K562 (cell line): ENCODE measurements around the gene CREG1. TPM values are rescaled to one million over a fixed set of nuclear protein-coding genes. Genes with fewer than 3 reads are reported as not detected.

ENCODE experiments used
- ADNP ChIP-seq: fragments of 200-800 bp; sonication (Bioruptor generic); IDR thresholded peaks from 2 replicates; pipeline ENCODE4 v1.6.1; 2016; ENCODE audit warnings: missing genetic modification characterization, missing compliant biosample characterization
- CEBPG ChIP-seq, 3 experiments: fragments of 200-800 bp in 1 of 3; sonication (Bioruptor generic) in 1 of 3; sonication (generic) in 1 of 3; formaldehyde crosslinking in 1 of 3; IDR thresholded peaks in 2 of 3; conservative IDR thresholded peaks in 1 of 3; 2 replicates each; pipeline versions ENCODE4 v1.6.1 to v1.8.0; 2016 to 2022; ENCODE audit warnings: missing compliant biosample characterization in 2 of 3, missing genetic modification characterization in 2 of 3, mild to moderate bottlenecking in 1 of 3, missing genetic modification reagents in 1 of 3
- DACH1 ChIP-seq: fragments of 450-650 bp; IDR thresholded peaks from 2 replicates; pipeline ENCODE4 v1.6.1; 2018; ENCODE audit not compliant: partially characterized antibody
- GABPB2 ChIP-seq: fragments of 250-450 bp; sonication (Bioruptor Pico); conservative IDR thresholded peaks from 2 replicates; pipeline ENCODE4 v1.5.1; 2021; ENCODE audit warnings: mild to moderate bottlenecking
- ILK ChIP-seq: fragments of 450-650 bp; IDR thresholded peaks from 2 replicates; pipeline ENCODE4 v1.6.1; 2016; ENCODE audit warnings: missing genetic modification characterization, low read depth, mild to moderate bottlenecking, missing compliant biosample characterization, moderate library complexity, borderline replicate concordance
- MYNN ChIP-seq, 2 experiments: sonication (generic); formaldehyde crosslinking in 1 of 2; IDR thresholded peaks; 2 replicates each; pipeline versions ENCODE4 v1.5.0 to v1.6.1; 2016 to 2020; ENCODE audit warnings: antibody characterized with exemption in 1 of 2, missing genetic modification reagents in 1 of 2
- SMAD3 ChIP-seq: fragments of 450-650 bp; formaldehyde crosslinking; conservative IDR thresholded peaks from 2 replicates; pipeline ENCODE4 v1.4.0; 2020; ENCODE audit warnings: mild to moderate bottlenecking
- TAF9B ChIP-seq: fragments of 450-650 bp; IDR thresholded peaks from 2 replicates; pipeline ENCODE4 v1.6.1; 2018; ENCODE audit warnings: mild to moderate bottlenecking; ENCODE audit not compliant: partially characterized antibody
- TRIM24 ChIP-seq, 2 experiments: fragments of 450-650 bp; IDR thresholded peaks; 2 replicates each; pipeline ENCODE4 v1.6.1; 2016
- ZFP1 ChIP-seq: fragments of 450-650 bp; formaldehyde crosslinking; IDR thresholded peaks from 2 replicates; pipeline ENCODE4 v1.4.0; 2020; ENCODE audit warnings: mild to moderate bottlenecking, mixed read lengths
- ZNF263 ChIP-seq: sonication (generic); formaldehyde crosslinking; IDR thresholded peaks from 2 replicates; pipeline ENCODE4 v1.8.0; 2022; ENCODE audit warnings: mild to moderate bottlenecking, missing genetic modification reagents, borderline replicate concordance
- ZNF766 ChIP-seq: fragments of 200-800 bp; sonication (Bioruptor generic); conservative IDR thresholded peaks from 2 replicates; pipeline ENCODE4 v1.6.1; 2016; ENCODE audit warnings: missing genetic modification characterization, missing compliant biosample characterization
- polyA plus RNA-seq, 8 experiments: library from polyadenylated mRNA; depleted of rRNA in 4 of 8; stranded (reverse) in 5 of 8; unstranded in 3 of 8; fragments of >200 nt; fragmentation: Nextera tagmentation in 2 of 8; fragmentation: Illumina TruSeq in 1 of 8; extraction: Ambion mirVana in 2 of 8; extraction: Trizol in 1 of 8; gene quantifications; 2 replicates each; pipeline versions ENCODE4 v1.2.1 to v1.2.3, GENCODE V29; 2011 to 2014; ENCODE audit warnings: inconsistent platforms in 1 of 8, missing spikeins in 1 of 8
- total RNA-seq, 7 experiments: library from RNA; depleted of rRNA in 6 of 7; stranded (reverse); fragments of >200 nt in 6 of 7; fragmentation: Illumina TruSeq in 2 of 7; extraction: Trizol in 2 of 7; gene quantifications; 2 replicates each; pipeline versions ENCODE4 v1.2.1 to v1.2.3, GENCODE V29; 2011 to 2021; ENCODE audit warnings: low replicate concordance in 1 of 7
- TF ChIP-seq, protein P1 (sequence below): fragments of 250-450 bp; sonication (Bioruptor Pico); IDR thresholded peaks from 2 replicates; pipeline ENCODE4 v1.4.0; 2020; ENCODE audit warnings: mild to moderate bottlenecking
- TF ChIP-seq, protein P2 (sequence below), 3 experiments: fragments of 200-800 bp in 1 of 3; fragments of 250-450 bp in 1 of 3; fragments of 450-650 bp in 1 of 3; sonication (Bioruptor Pico) in 1 of 3; sonication (Bioruptor generic) in 1 of 3; formaldehyde crosslinking in 1 of 3; IDR thresholded peaks; 2 replicates each; pipeline versions ENCODE4 v1.6.1 to v1.8.0; 2016 to 2022; ENCODE audit warnings: mild to moderate bottlenecking in 2 of 3, missing genetic modification characterization in 2 of 3, missing compliant biosample characterization in 1 of 3, moderate library complexity in 1 of 3
- TF ChIP-seq, protein P3 (sequence below): fragments of 450-650 bp; formaldehyde crosslinking; IDR thresholded peaks from 2 replicates; pipeline ENCODE4 v1.4.0; 2020; ENCODE audit warnings: mild to moderate bottlenecking, mixed read lengths
- TF ChIP-seq, protein P4 (sequence below): sonication (generic); formaldehyde crosslinking; IDR thresholded peaks from 2 replicates; pipeline ENCODE4 v1.4.0; 2020; ENCODE audit warnings: mild to moderate bottlenecking, missing genetic modification reagents

Gene CREG1
- total and polyA plus RNA-seq, 9 of the 15 experiments (the other 6 are each of a cell fraction or from before 2014, with no cell fraction given): 45.7 to 272 (median 161) TPM

DNA sequence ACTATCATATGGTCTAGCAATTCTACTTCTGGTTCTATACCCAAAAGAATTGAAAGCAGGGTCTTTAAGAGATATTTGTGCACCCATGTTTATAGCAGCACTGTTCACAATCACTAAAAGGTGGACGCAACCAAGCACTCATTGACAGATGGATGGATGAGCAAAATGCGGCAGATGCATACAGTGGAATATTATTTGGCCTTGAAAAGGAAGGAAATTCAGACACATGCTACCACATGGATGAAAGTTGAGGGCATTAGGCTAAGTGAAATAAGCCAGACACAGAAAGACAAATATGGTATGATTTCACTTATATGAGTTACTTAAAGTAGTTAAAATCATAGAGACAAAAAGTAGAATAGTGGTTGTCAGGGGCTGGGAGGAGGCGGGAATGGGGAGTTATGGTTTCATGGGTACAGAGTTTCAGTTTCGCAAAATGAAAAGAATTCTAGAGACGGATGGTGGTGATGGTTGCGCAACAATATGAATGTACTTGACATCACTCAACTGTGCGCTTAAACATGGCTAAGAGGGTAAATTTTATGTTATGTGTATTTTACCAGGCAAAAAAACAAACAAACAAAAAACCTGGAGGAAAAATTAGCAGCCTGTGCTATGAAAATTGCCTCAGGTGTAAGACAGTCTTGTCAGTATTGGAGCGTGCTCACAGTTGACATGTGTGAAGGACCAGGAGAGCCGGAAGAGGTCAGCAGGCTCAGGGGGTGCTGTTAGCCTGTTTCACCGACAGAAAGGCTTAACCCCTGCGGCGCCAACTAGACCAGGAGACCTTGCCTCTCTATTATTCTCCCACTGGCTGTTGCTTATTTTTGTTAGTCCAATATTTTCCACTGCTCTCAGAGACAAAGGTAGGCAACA lies 61.7 kb downstream of the CREG1 start (continued):
- TF ChIP-seq, protein P1, sequence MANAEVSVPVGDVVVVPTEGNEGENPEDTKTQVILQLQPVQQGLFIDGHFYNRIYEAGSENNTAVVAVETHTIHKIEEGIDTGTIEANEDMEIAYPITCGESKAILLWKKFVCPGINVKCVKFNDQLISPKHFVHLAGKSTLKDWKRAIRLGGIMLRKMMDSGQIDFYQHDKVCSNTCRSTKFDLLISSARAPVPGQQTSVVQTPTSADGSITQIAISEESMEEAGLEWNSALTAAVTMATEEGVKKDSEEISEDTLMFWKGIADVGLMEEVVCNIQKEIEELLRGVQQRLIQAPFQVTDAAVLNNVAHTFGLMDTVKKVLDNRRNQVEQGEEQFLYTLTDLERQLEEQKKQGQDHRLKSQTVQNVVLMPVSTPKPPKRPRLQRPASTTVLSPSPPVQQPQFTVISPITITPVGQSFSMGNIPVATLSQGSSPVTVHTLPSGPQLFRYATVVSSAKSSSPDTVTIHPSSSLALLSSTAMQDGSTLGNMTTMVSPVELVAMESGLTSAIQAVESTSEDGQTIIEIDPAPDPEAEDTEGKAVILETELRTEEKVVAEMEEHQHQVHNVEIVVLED (CRISPR knock-in tag): no peak
- no peak for TF ChIP-seq MYNN (IDR thresholded peaks at IDR 0.05)
- TF ChIP-seq MYNN (CRISPR knock-in tag; IDR thresholded peaks at IDR 0.05): no peak
- TF ChIP-seq CEBPG (CRISPR knock-in tag; IDR thresholded peaks at IDR 0.05): peak; percentile 89
- TF ChIP-seq CEBPG (tag; conservative IDR thresholded peaks at IDR 0.05 in 1 of 2, IDR thresholded peaks at IDR 0.05 in 1 of 2): peak; percentile 95 to 100
- TF ChIP-seq, protein P2, sequence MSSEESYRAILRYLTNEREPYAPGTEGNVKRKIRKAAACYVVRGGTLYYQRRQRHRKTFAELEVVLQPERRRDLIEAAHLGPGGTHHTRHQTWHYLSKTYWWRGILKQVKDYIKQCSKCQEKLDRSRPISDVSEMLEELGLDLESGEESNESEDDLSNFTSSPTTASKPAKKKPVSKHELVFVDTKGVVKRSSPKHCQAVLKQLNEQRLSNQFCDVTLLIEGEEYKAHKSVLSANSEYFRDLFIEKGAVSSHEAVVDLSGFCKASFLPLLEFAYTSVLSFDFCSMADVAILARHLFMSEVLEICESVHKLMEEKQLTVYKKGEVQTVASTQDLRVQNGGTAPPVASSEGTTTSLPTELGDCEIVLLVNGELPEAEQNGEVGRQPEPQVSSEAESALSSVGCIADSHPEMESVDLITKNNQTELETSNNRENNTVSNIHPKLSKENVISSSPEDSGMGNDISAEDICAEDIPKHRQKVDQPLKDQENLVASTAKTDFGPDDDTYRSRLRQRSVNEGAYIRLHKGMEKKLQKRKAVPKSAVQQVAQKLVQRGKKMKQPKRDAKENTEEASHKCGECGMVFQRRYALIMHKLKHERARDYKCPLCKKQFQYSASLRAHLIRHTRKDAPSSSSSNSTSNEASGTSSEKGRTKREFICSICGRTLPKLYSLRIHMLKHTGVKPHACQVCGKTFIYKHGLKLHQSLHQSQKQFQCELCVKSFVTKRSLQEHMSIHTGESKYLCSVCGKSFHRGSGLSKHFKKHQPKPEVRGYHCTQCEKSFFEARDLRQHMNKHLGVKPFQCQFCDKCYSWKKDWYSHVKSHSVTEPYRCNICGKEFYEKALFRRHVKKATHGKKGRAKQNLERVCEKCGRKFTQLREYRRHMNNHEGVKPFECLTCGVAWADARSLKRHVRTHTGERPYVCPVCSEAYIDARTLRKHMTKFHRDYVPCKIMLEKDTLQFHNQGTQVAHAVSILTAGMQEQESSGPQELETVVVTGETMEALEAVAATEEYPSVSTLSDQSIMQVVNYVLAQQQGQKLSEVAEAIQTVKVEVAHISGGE (CRISPR knock-in tag; IDR thresholded peaks at IDR 0.05): 0 out of 6 replicates have a peak, but pooled peaks of 1 of the 3 experiments have one; percentile 28
- no peak for TF ChIP-seq GABPB2 (CRISPR knock-in tag)
- TF ChIP-seq ILK (tag): no peak
- TF ChIP-seq DACH1: peak; percentile 26
- no peak for TF ChIP-seq ZNF263 (CRISPR knock-in tag)
- TF ChIP-seq, protein P3, sequence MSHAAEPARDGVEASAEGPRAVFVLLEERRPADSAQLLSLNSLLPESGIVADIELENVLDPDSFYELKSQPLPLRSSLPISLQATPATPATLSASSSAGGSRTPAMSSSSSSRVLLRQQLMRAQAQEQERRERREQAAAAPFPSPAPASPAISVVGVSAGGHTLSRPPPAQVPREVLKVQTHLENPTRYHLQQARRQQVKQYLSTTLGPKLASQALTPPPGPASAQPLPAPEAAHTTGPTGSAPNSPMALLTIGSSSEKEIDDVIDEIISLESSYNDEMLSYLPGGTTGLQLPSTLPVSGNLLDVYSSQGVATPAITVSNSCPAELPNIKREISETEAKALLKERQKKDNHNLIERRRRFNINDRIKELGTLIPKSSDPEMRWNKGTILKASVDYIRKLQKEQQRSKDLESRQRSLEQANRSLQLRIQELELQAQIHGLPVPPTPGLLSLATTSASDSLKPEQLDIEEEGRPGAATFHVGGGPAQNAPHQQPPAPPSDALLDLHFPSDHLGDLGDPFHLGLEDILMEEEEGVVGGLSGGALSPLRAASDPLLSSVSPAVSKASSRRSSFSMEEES (CRISPR knock-in tag): no peak
- TF ChIP-seq ZFP1 (CRISPR knock-in tag): no peak
- no peak for TF ChIP-seq SMAD3
- TF ChIP-seq ADNP (tag): no peak
- no peak for TF ChIP-seq ZNF766 (CRISPR knock-in tag)
- TF ChIP-seq, protein P4, sequence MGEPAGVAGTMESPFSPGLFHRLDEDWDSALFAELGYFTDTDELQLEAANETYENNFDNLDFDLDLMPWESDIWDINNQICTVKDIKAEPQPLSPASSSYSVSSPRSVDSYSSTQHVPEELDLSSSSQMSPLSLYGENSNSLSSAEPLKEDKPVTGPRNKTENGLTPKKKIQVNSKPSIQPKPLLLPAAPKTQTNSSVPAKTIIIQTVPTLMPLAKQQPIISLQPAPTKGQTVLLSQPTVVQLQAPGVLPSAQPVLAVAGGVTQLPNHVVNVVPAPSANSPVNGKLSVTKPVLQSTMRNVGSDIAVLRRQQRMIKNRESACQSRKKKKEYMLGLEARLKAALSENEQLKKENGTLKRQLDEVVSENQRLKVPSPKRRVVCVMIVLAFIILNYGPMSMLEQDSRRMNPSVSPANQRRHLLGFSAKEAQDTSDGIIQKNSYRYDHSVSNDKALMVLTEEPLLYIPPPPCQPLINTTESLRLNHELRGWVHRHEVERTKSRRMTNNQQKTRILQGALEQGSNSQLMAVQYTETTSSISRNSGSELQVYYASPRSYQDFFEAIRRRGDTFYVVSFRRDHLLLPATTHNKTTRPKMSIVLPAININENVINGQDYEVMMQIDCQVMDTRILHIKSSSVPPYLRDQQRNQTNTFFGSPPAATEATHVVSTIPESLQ (CRISPR knock-in tag): no peak
- no peak for TF ChIP-seq TAF9B
- peak in 1 of 2 experiments; percentile 34; a peak in 2 of 4 replicates for TF ChIP-seq TRIM24 (IDR thresholded peaks at IDR 0.05)
